NCI-H128 (cell line): ENCODE results near the gene IHH.
A peak's percentile ranks its signal among the peaks of the same experiment; 100 is the strongest.

ENCODE experiments used
- DNase-seq: peaks from one replicate; lab custom pipeline; 2025; ENCODE audit not compliant: unreplicated experiment; lab: John Stamatoyannopoulos, UW

Gene IHH

GRCh38 chr2:219041252-219041651 lies 19.5 kb downstream of the IHH start, which contains the start of gene CFAP65:
TSS of gene CFAP65 (minus strand) at chr2:219041516. CDS start at chr2:219039048, 2,468 bp downstream.
- DNase-seq = no peak

- no peak for DNase-seq
Observed at GRCh38 chr2:219038600-219038999, 22.1 kb downstream of the IHH start.

GRCh38 chr2:219037783-219038499 lies 22.8 kb downstream of the IHH start:
- DNase-seq = no peak

GRCh38 chr2:219035942-219036341 lies 24.8 kb downstream of the IHH start:
- no peak for DNase-seq

GRCh38 chr2:219034823-219035222 lies 25.9 kb downstream of the IHH start:
- DNase-seq = no peak

GRCh38 chr2:219032051-219032745 lies 28.5 kb downstream of the IHH start:
- no peak for DNase-seq

GRCh38 chr2:219031005-219031738 lies 29.5 kb downstream of the IHH start:
- no peak for DNase-seq

- no peak for DNase-seq
Observed at GRCh38 chr2:219030177-219030940, 30.4 kb downstream of the IHH start.

GRCh38 chr2:219029829-219030165 lies 30.9 kb downstream of the IHH start:
- peak; percentile 46 for DNase-seq

- DNase-seq = no peak
Observed at GRCh38 chr2:219028996-219029828, 31.5 kb downstream of the IHH start.

GRCh38 chr2:219028141-219028540 lies 32.6 kb downstream of the IHH start:
- no peak for DNase-seq

GRCh38 chr2:219027511-219028055 lies 33.1 kb downstream of the IHH start:
- DNase-seq = no peak

- no peak for DNase-seq
Observed at GRCh38 chr2:219026946-219027345, 33.8 kb downstream of the IHH start.

- DNase-seq = no peak
Observed at GRCh38 chr2:219025637-219026585, 34.8 kb downstream of the IHH start.

- no peak for DNase-seq
Observed at GRCh38 chr2:219024059-219024458, 36.7 kb downstream of the IHH start.

- no peak for DNase-seq
Observed at GRCh38 chr2:219023045-219023605, 37.6 kb downstream of the IHH start.

GRCh38 chr2:219022616-219023015 lies 38.1 kb downstream of the IHH start:
- DNase-seq = no peak

- no peak for DNase-seq
Observed at GRCh38 chr2:219022041-219022440, 38.7 kb downstream of the IHH start.

- no peak for DNase-seq
Observed at GRCh38 chr2:219021591-219021990, 39.1 kb downstream of the IHH start.
